ENCODE data around the gene PTTG1IP2. TPM values are rescaled to one million over a fixed set of nuclear protein-coding genes. Genes with fewer than 3 reads are reported as not detected.

Gene PTTG1IP2
- total RNA-seq, 2 experiments from 2014 or later, result not detected

DNA sequence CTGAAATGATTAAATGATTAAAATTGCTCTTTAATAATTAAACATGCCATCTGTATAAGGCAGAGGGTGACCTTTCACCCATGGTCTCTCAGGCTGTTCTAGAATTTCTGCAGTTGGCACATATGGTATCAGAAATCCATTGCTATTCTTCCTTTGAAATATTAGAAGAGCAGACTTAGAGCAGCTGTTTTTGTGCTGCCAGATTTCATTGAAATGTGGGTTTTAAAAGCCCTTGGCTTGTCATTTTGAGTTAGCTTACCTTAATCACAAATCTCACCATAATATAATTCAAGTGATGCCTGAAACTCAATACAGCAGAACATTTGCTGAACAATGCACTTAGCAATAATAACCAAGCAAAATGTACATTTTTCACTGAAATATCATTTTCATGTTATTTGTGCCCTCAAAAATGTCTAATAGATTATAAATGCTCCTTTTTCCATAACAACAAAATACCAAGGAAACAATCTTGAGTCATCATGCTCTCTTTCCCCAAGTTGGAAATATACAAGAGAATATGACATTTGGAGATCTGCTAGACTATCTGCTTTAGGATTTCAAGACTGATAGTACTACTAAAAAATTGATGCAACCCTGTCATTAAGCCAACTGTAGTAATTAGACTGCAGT is 16.1 kb upstream of the PTTG1IP2 start:
- intact Hi-C loops (cut with micrococcal nuclease), result loop anchor here (10.0 kb wide), 1 partner anchor 581 kb away; no protein-coding TSS in a partner anchor
- Mint-ChIP-seq H3K4me3 (no peak overlapping the region), H3K4me1 (ENCODE audit: low read depth) (peaks cover 5% of the 10 kb centered on the region), H3K27me3 (peaks cover 5% of the 10 kb centered on the region), H3K27ac (no peak overlapping the region), H3K36me3 (ENCODE audit: low read depth) (no peaks in the 10 kb centered on the region), H3K9me3 (no peaks in the 10 kb centered on the region)
- ATAC-seq (no peak), DNase-seq (no peak)
- ChIA-PET POLR2A (no interaction called here), CTCF (interaction anchor here (1.9 kb wide), 1 partner anchor 19 kb away, joined by 6 read pairs; no protein-coding TSS in a partner anchor)
- TF ChIP-seq CTCF (IDR thresholded peaks at IDR 0.05), result no peak

DNA sequence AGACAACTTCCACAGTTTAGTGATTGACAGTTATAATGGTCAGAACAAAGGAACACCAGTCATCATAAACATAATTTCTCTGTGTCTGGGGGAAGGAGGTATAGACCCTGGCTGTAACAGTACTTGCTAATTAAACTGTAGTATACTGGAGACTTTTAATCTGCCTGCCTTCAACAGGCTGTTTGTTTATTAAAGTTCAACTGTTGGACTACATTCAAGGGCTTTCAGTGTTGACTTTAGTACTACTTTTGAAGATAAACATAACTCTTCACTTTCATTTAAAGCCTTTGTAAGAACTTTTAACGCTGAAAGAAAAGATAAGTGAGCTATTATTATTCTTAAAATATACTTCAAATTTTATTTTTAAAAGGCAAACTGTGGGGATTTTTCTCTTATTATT is 15.5 kb upstream of the PTTG1IP2 start:
- Mint-ChIP-seq H3K4me3 (no peak overlapping the region), H3K36me3 (ENCODE audit: low read depth) (no peaks in the 10 kb centered on the region), H3K4me1 (ENCODE audit: low read depth) (peaks cover 5% of the 10 kb centered on the region), H3K27me3 (peaks cover 5% of the 10 kb centered on the region), H3K9me3 (no peaks in the 10 kb centered on the region), H3K27ac (no peak overlapping the region)
- CTCF ChIA-PET, result interaction anchor here (1.9 kb wide), 1 partner anchor 18 kb away, joined by 6 read pairs; no protein-coding TSS in a partner anchor
- DNase-seq (no peak), ATAC-seq (no peak)
- no peak for TF ChIP-seq CTCF (IDR thresholded peaks at IDR 0.05)
- intact Hi-C loops (cut with micrococcal nuclease), result loop anchor here (10.0 kb wide), 1 partner anchor 581 kb away; no protein-coding TSS in a partner anchor
- POLR2A ChIA-PET, result no interaction called here

DNA sequence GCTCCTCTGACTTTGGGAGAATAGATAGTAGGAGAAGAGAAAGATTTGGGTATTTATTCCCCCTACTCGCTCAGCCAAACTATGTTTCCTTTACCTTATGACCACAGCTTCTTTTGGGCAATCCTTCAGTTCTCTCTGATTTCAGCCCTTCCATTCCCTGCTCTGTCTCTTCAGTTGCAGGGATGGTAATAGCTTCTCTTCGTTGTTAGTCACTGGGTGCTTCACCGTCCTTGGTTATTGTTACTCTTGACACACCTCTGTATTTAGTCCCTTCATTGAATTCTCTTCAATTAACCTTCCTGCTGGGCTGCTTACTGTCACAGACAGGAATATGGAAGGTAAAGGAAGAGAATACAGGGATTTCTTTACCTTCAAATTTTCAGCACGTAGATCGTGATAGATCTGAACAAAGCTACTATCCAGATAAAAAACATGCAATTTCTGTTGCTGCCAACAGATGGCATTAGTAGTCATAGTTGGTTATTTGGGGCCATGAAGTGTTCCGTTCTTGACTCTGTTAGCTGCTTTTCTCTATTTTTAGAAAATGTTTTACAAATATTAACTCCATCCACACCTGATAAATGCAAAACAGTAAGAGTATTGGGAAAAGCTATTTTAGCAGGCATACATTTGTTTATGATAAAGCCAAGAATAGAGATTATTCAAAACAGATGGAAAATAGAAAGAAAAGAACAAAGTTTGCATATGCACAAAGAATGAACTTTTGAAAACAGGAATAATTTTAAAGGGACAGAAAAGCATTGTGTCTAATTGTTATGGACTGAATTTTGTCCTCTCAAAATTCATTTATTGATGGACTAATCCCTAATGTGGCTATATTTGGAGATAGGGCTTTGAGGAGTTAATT is 14.0 kb upstream of the PTTG1IP2 start:
- Mint-ChIP-seq H3K27ac (no peak overlapping the region), H3K4me3 (no peak overlapping the region), H3K36me3 (ENCODE audit: low read depth) (no peaks in the 10 kb centered on the region), H3K27me3 (peaks cover 5% of the 10 kb centered on the region), H3K9me3 (no peaks in the 10 kb centered on the region), H3K4me1 (ENCODE audit: low read depth) (peaks cover 5% of the 10 kb centered on the region)
- ChIA-PET CTCF (interaction anchor here (0.7 to 1.9 kb wide), 28 partner anchors 8 to 579 kb away, joined by 3 to 20 read pairs (median 4); partner anchors contain the start of genes CDK14 and PTTG1IP2), POLR2A (no interaction called here)
- intact Hi-C loops (cut with micrococcal nuclease), result loop anchor here (1.0 to 10.0 kb wide), 2 partner anchors 174 to 579 kb away; no protein-coding TSS in a partner anchor
- TF ChIP-seq CTCF (IDR thresholded peaks at IDR 0.05), result peak; percentile 83
- ATAC-seq, result peak; percentile 72
- DNase-seq, result peak; percentile 8

- ChIA-PET CTCF (no interaction called here), POLR2A (no interaction called here)
- H3K36me3 Mint-ChIP-seq (ENCODE audit: low read depth), result no peaks in the 10 kb centered on the region
- DNase-seq, result no peak
- peaks cover 5% of the 10 kb centered on the region for H3K27me3 Mint-ChIP-seq
- peaks cover 6% of the 10 kb centered on the region for H3K4me1 Mint-ChIP-seq (ENCODE audit: low read depth)
- no peak overlapping the region for H3K4me3 Mint-ChIP-seq
- no peak for ATAC-seq
- intact Hi-C loops (cut with micrococcal nuclease), result loop anchor here (10.0 kb wide), 1 partner anchor 577 kb away; no protein-coding TSS in a partner anchor
- TF ChIP-seq CTCF (IDR thresholded peaks at IDR 0.05), result no peak
- H3K9me3 Mint-ChIP-seq, result no peaks in the 10 kb centered on the region
- no peak overlapping the region for H3K27ac Mint-ChIP-seq
These were observed 11.3 kb upstream of the PTTG1IP2 start for GRCh38 chr7:90458104-90458503.
